ENCODE data around the gene SVIP.
A peak's percentile ranks its signal among the peaks of the same experiment; 100 is the strongest.

Gene SVIP, protein sequence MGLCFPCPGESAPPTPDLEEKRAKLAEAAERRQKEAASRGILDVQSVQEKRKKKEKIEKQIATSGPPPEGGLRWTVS

GRCh38 chr11:22829231-22830081 lies at the start of gene SVIP:
Gene SVIP, minus strand, starts transcription at chr11:22829801. Its CDS starts 53 bp downstream, at chr11:22829748.
- Histone ChIP-seq H3K4me3 (ENCODE audit: low read depth in 1 of 5, low read length in 5 of 5) (peak within 1 kb of the TSS; percentile 68 to 90 (median 80)), H3K4me1 (ENCODE audit: control insufficient read depth in 5 of 5, insufficient read depth in 5 of 5, low read length in 5 of 5) (peaks cover 0 to 18% (median 11%) of the 10 kb centered on the region in 5 donors), H3K9me3 (ENCODE audit: control insufficient read depth in 5 of 5, low read length in 5 of 5) (no peaks in the 10 kb centered on the region), H3K27ac (ENCODE audit: low read depth, low read length) (no peak within 1 kb of the TSS), H3K9ac (ENCODE audit: low read length in 5 of 5) (peak within 1 kb of the TSS; percentile 13 to 86 (median 68)), H3K36me3 (ENCODE audit: control insufficient read depth in 5 of 5, insufficient read depth in 5 of 5, low read length in 5 of 5) (peaks cover 0 to 7% (median 2%) of the 10 kb centered on the region in 5 donors), H3K27me3 (ENCODE audit: control insufficient read depth in 5 of 5, insufficient read depth in 4 of 5, low read length in 5 of 5) (no peaks in the 10 kb centered on the region)

DNA sequence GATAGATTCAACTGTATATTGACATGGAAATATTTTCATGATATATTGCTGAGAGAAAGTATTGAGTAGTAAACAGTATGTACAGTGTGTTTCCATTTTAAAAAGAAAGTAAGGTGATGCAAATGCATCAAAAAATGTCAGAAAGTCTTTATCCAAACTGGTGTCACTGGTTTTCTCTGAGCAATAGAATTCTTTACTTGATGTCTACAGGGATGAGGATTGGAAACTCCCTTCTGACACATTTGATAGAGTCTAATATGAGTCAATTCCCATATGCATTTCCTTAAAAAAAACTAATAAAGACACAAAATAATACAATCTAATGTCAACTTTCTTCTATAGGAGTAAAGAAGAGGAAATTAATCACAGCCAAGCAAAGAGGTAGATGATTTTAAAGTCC lies 49.0 kb upstream of the SVIP start:
- H3K9ac ChIP-seq (ENCODE audit: low read length in 5 of 5) = no peak overlapping the region
- peaks cover 0 to 11% (median 2%) of the 10 kb centered on the region in 5 donors for H3K4me1 ChIP-seq (ENCODE audit: control insufficient read depth in 5 of 5, insufficient read depth in 5 of 5, low read length in 5 of 5)
- H3K9me3 ChIP-seq (ENCODE audit: control insufficient read depth in 5 of 5, low read length in 5 of 5) = no peaks in the 10 kb centered on the region
- no peak overlapping the region for H3K4me3 ChIP-seq (ENCODE audit: low read depth in 1 of 5, low read length in 5 of 5)
- no peaks in the 10 kb centered on the region for H3K27me3 ChIP-seq (ENCODE audit: control insufficient read depth in 5 of 5, insufficient read depth in 4 of 5, low read length in 5 of 5)
- no peak overlapping the region for H3K27ac ChIP-seq (ENCODE audit: low read depth, low read length)
- no peaks in the 10 kb centered on the region for H3K36me3 ChIP-seq (ENCODE audit: control insufficient read depth in 5 of 5, insufficient read depth in 5 of 5, low read length in 5 of 5)

- Histone ChIP-seq H3K9me3 (ENCODE audit: control insufficient read depth in 5 of 5, low read length in 5 of 5) (no peaks in the 10 kb centered on the region), H3K27me3 (ENCODE audit: control insufficient read depth in 5 of 5, insufficient read depth in 4 of 5, low read length in 5 of 5) (no peaks in the 10 kb centered on the region), H3K27ac (ENCODE audit: low read depth, low read length) (no peak overlapping the region), H3K36me3 (ENCODE audit: control insufficient read depth in 5 of 5, insufficient read depth in 5 of 5, low read length in 5 of 5) (no peaks in the 10 kb centered on the region), H3K4me1 (ENCODE audit: control insufficient read depth in 5 of 5, insufficient read depth in 5 of 5, low read length in 5 of 5) (peaks cover 0 to 10% (median 2%) of the 10 kb centered on the region in 5 donors), H3K9ac (ENCODE audit: low read length in 5 of 5) (no peak overlapping the region), H3K4me3 (ENCODE audit: low read depth in 1 of 5, low read length in 5 of 5) (no peak overlapping the region)
These were observed 48.4 kb upstream of the SVIP start for GRCh38 chr11:22878039-22878438.

DNA sequence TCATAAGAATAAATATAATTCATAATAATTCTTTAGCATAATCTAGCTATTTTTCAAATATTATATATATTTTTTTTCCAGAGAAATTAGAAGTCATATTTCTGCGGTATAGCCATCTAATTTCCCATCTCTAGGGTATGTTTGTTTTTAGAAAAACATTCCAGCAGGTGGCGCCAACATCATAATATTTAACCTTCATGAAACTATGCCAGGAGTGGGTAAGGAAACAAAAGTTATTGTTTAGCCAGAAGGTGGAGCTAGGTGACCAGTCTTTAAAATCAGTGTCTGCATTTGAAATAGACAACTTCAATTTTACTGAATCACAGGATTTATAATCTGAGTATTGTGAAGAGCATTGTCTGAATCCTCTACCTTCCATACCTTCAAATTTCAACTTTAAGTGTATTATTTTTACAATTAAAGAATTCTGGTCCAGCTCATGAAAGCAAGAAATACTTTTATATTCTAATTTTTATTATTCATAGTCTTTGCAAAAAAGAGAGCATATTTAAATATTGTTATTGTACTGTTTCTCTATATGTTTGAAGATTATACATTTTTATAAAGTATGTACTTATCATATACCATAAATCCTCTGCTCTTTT lies 46.4 kb upstream of the SVIP start:
- no peak overlapping the region for H3K9ac ChIP-seq (ENCODE audit: low read length in 5 of 5)
- H3K27ac ChIP-seq (ENCODE audit: low read depth, low read length) = no peak overlapping the region
- H3K4me1 ChIP-seq (ENCODE audit: control insufficient read depth in 5 of 5, insufficient read depth in 5 of 5, low read length in 5 of 5) = peaks cover 0 to 10% (median 2%) of the 10 kb centered on the region in 5 donors
- no peak overlapping the region for H3K4me3 ChIP-seq (ENCODE audit: low read depth in 1 of 5, low read length in 5 of 5)
- H3K9me3 ChIP-seq (ENCODE audit: control insufficient read depth in 5 of 5, low read length in 5 of 5) = no peaks in the 10 kb centered on the region
- no peaks in the 10 kb centered on the region for H3K36me3 ChIP-seq (ENCODE audit: control insufficient read depth in 5 of 5, insufficient read depth in 5 of 5, low read length in 5 of 5)
- H3K27me3 ChIP-seq (ENCODE audit: control insufficient read depth in 5 of 5, insufficient read depth in 4 of 5, low read length in 5 of 5) = no peaks in the 10 kb centered on the region

DNA sequence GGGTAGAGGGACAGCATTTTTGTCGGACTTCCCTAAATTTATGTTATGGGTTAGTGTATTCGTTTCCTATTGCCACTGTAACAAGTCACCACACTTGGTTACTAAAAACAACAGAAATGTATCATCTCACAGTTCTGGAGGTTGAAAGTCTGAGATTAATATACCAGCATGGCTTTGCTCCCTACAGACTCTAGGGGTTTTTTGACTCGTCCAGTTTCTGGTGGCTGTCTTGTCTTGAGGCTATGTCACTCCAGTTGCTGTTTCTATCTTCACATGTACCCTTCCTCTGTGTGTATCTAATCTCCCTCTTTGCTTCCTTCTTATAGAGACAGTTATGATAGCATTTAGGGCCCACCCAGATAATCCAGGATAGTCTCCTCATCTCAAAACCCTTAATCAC lies 39.7 kb upstream of the SVIP start:
- Histone ChIP-seq H3K27me3 (ENCODE audit: control insufficient read depth in 5 of 5, insufficient read depth in 4 of 5, low read length in 5 of 5) (no peaks in the 10 kb centered on the region), H3K9me3 (ENCODE audit: control insufficient read depth in 5 of 5, low read length in 5 of 5) (no peaks in the 10 kb centered on the region)

DNA sequence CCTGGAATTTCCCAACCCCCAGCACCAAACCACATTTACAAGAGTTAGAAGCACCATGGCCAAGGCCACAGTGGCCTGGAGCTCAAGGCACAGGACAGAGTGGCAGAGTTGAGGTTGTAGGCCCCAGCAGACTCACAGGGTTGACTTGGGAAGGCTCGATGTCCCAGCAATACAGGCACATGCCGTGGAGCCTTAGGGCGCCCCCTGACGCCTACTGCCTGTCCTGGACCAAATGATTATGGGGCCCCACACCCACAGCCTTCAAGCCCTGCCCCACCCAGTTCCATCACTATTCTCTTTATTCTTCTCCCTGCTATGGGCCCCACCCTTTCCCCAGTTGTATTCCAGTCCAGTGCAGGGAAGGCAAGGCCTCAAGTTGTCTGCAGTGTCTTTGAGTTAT lies 30.6 kb upstream of the SVIP start, which contains the start of gene CCDC179:
Gene CCDC179 (minus strand): TSS at position 234 of the 400 bp plus-strand sequence. CDS start 53 bp downstream, at position 181.
- no peak within 1 kb of the TSS for H3K27ac ChIP-seq (ENCODE audit: low read depth, low read length)
- H3K9ac ChIP-seq (ENCODE audit: low read length in 5 of 5) = no peak within 1 kb of the TSS
- no peaks in the 10 kb centered on the region for H3K9me3 ChIP-seq (ENCODE audit: control insufficient read depth in 5 of 5, low read length in 5 of 5)
- H3K4me1 ChIP-seq (ENCODE audit: control insufficient read depth in 5 of 5, insufficient read depth in 5 of 5, low read length in 5 of 5) = no peaks in the 10 kb centered on the region
- H3K27me3 ChIP-seq (ENCODE audit: control insufficient read depth in 5 of 5, insufficient read depth in 4 of 5, low read length in 5 of 5) = no peaks in the 10 kb centered on the region
- no peaks in the 10 kb centered on the region for H3K36me3 ChIP-seq (ENCODE audit: control insufficient read depth in 5 of 5, insufficient read depth in 5 of 5, low read length in 5 of 5)
- H3K4me3 ChIP-seq (ENCODE audit: low read depth in 1 of 5, low read length in 5 of 5) = no peak within 1 kb of the TSS

More for the DNA sequence above, 39.7 kb upstream of the SVIP start:
- Histone ChIP-seq H3K4me3 (ENCODE audit: low read depth in 1 of 5, low read length in 5 of 5) (no peak overlapping the region), H3K36me3 (ENCODE audit: control insufficient read depth in 5 of 5, insufficient read depth in 5 of 5, low read length in 5 of 5) (no peaks in the 10 kb centered on the region), H3K27ac (ENCODE audit: low read depth, low read length) (no peak overlapping the region), H3K9ac (ENCODE audit: low read length in 5 of 5) (no peak overlapping the region), H3K4me1 (ENCODE audit: control insufficient read depth in 5 of 5, insufficient read depth in 5 of 5, low read length in 5 of 5) (no peaks in the 10 kb centered on the region)

DNA sequence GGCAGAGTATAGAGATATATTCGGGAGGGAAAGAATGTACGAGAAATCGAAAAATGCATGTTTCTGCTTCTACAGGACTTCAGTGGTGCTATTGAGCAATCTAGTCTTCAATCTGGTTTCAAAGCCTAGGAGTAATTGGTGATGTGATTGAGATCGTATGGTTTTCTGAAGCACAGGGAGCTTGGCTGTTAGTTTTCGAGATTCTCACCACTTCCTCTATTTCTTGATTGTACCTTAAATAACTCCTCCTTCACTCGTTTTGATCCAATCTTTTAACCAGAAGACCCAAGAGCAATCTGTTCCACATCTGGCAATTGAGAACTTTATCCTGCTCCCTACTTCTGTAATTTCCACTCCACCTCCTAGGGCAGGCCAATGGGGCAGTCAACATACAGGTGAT lies 30.2 kb upstream of the SVIP start:
- no peak overlapping the region for H3K4me3 ChIP-seq (ENCODE audit: low read depth in 1 of 5, low read length in 5 of 5)
- H3K27me3 ChIP-seq (ENCODE audit: control insufficient read depth in 5 of 5, insufficient read depth in 4 of 5, low read length in 5 of 5) = no peaks in the 10 kb centered on the region
- no peaks in the 10 kb centered on the region for H3K4me1 ChIP-seq (ENCODE audit: control insufficient read depth in 5 of 5, insufficient read depth in 5 of 5, low read length in 5 of 5)
- no peaks in the 10 kb centered on the region for H3K36me3 ChIP-seq (ENCODE audit: control insufficient read depth in 5 of 5, insufficient read depth in 5 of 5, low read length in 5 of 5)
- H3K9me3 ChIP-seq (ENCODE audit: control insufficient read depth in 5 of 5, low read length in 5 of 5) = no peaks in the 10 kb centered on the region
- H3K27ac ChIP-seq (ENCODE audit: low read depth, low read length) = no peak overlapping the region
- no peak overlapping the region for H3K9ac ChIP-seq (ENCODE audit: low read length in 5 of 5)

- Histone ChIP-seq H3K9ac (ENCODE audit: low read length in 5 of 5) (no peak overlapping the region), H3K27ac (ENCODE audit: low read depth, low read length) (no peak overlapping the region), H3K27me3 (ENCODE audit: control insufficient read depth in 5 of 5, insufficient read depth in 4 of 5, low read length in 5 of 5) (no peaks in the 10 kb centered on the region), H3K4me3 (ENCODE audit: low read depth in 1 of 5, low read length in 5 of 5) (no peak overlapping the region), H3K4me1 (ENCODE audit: control insufficient read depth in 5 of 5, insufficient read depth in 5 of 5, low read length in 5 of 5) (no peaks in the 10 kb centered on the region), H3K9me3 (ENCODE audit: control insufficient read depth in 5 of 5, low read length in 5 of 5) (peaks cover 0 to 4% (median 0%) of the 10 kb centered on the region in 5 donors), H3K36me3 (ENCODE audit: control insufficient read depth in 5 of 5, insufficient read depth in 5 of 5, low read length in 5 of 5) (no peaks in the 10 kb centered on the region)
These were observed 21.9 kb upstream of the SVIP start for GRCh38 chr11:22851477-22851876.

GRCh38 chr11:22846726-22847125 lies 17.1 kb upstream of the SVIP start:
- Histone ChIP-seq H3K27ac (ENCODE audit: low read depth, low read length) (no peak overlapping the region), H3K9me3 (ENCODE audit: control insufficient read depth in 5 of 5, low read length in 5 of 5) (no peaks in the 10 kb centered on the region), H3K4me1 (ENCODE audit: control insufficient read depth in 5 of 5, insufficient read depth in 5 of 5, low read length in 5 of 5) (no peaks in the 10 kb centered on the region), H3K9ac (ENCODE audit: low read length in 5 of 5) (no peak overlapping the region), H3K4me3 (ENCODE audit: low read depth in 1 of 5, low read length in 5 of 5) (no peak overlapping the region), H3K27me3 (ENCODE audit: control insufficient read depth in 5 of 5, insufficient read depth in 4 of 5, low read length in 5 of 5) (no peaks in the 10 kb centered on the region), H3K36me3 (ENCODE audit: control insufficient read depth in 5 of 5, insufficient read depth in 5 of 5, low read length in 5 of 5) (no peaks in the 10 kb centered on the region)

Measured in subcutaneous abdominal adipose tissue (tissue), 5 donors.